Ishikawa (cell line): ENCODE data around the gene CD84.

Experiments
- CEBPB ChIP-seq: IDR thresholded peaks from 2 replicates; pipeline ENCODE4 v1.6.1; 2012
- CREB1 ChIP-seq: IDR thresholded peaks from 2 replicates; pipeline ENCODE4 v1.6.1; 2012; ENCODE audit warnings: low read depth
- EGR1 ChIP-seq: IDR thresholded peaks from 2 replicates; pipeline ENCODE4 v1.6.1; 2012
- EP300 ChIP-seq: IDR thresholded peaks from 2 replicates; pipeline ENCODE4 v1.6.1; 2012; ENCODE audit warnings: borderline replicate concordance
- FOXM1 ChIP-seq: IDR thresholded peaks from 2 replicates; pipeline ENCODE4 v1.6.1; 2012; ENCODE audit warnings: low read depth, borderline replicate concordance
- RAD21 ChIP-seq: IDR thresholded peaks from 2 replicates; pipeline ENCODE4 v1.6.1; 2012; ENCODE audit warnings: low read depth
- TAF1 ChIP-seq: IDR thresholded peaks from 2 replicates; pipeline ENCODE4 v1.6.1; 2012; ENCODE audit warnings: low read depth, mild to moderate bottlenecking
- TCF12 ChIP-seq: IDR thresholded peaks from 2 replicates; pipeline ENCODE4 v1.6.1; 2012; ENCODE audit warnings: low read depth
- TEAD4 ChIP-seq: IDR thresholded peaks from 2 replicates; pipeline ENCODE4 v1.6.1; 2012
- YY1 ChIP-seq: IDR thresholded peaks from 2 replicates; pipeline ENCODE4 v1.6.1; 2012; ENCODE audit warnings: low read depth
- ZBTB7A ChIP-seq: IDR thresholded peaks from 2 replicates; pipeline ENCODE4 v1.6.1; 2012; ENCODE audit warnings: low read depth
- TF ChIP-seq, protein P1 (sequence below): IDR thresholded peaks from 2 replicates; pipeline ENCODE4 v1.6.1; 2012; ENCODE audit warnings: low read depth, mild to moderate bottlenecking
- TF ChIP-seq, protein P2 (sequence below): IDR thresholded peaks from 2 replicates; pipeline ENCODE4 v1.6.1; 2012
- TF ChIP-seq, protein P3 (sequence below): IDR thresholded peaks from 2 replicates; pipeline ENCODE4 v1.6.1; 2012

GRCh38 chr1:160492617-160493016 lies 86.7 kb downstream of the CD84 start:
- TF ChIP-seq TCF12, result no peak
- TF ChIP-seq, protein P1, sequence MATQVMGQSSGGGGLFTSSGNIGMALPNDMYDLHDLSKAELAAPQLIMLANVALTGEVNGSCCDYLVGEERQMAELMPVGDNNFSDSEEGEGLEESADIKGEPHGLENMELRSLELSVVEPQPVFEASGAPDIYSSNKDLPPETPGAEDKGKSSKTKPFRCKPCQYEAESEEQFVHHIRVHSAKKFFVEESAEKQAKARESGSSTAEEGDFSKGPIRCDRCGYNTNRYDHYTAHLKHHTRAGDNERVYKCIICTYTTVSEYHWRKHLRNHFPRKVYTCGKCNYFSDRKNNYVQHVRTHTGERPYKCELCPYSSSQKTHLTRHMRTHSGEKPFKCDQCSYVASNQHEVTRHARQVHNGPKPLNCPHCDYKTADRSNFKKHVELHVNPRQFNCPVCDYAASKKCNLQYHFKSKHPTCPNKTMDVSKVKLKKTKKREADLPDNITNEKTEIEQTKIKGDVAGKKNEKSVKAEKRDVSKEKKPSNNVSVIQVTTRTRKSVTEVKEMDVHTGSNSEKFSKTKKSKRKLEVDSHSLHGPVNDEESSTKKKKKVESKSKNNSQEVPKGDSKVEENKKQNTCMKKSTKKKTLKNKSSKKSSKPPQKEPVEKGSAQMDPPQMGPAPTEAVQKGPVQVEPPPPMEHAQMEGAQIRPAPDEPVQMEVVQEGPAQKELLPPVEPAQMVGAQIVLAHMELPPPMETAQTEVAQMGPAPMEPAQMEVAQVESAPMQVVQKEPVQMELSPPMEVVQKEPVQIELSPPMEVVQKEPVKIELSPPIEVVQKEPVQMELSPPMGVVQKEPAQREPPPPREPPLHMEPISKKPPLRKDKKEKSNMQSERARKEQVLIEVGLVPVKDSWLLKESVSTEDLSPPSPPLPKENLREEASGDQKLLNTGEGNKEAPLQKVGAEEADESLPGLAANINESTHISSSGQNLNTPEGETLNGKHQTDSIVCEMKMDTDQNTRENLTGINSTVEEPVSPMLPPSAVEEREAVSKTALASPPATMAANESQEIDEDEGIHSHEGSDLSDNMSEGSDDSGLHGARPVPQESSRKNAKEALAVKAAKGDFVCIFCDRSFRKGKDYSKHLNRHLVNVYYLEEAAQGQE, result no peak
- no peak for TF ChIP-seq ZBTB7A
- TF ChIP-seq EP300, result no peak
- TF ChIP-seq TEAD4, result no peak
- TF ChIP-seq FOXM1, result no peak
- TF ChIP-seq RAD21, result no peak
- no peak for TF ChIP-seq CEBPB
- no peak for TF ChIP-seq CREB1
- no peak for TF ChIP-seq EGR1
- TF ChIP-seq TAF1, result no peak
- TF ChIP-seq, protein P2, sequence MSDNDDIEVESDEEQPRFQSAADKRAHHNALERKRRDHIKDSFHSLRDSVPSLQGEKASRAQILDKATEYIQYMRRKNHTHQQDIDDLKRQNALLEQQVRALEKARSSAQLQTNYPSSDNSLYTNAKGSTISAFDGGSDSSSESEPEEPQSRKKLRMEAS, result no peak
- TF ChIP-seq YY1, result no peak
- TF ChIP-seq, protein P3, sequence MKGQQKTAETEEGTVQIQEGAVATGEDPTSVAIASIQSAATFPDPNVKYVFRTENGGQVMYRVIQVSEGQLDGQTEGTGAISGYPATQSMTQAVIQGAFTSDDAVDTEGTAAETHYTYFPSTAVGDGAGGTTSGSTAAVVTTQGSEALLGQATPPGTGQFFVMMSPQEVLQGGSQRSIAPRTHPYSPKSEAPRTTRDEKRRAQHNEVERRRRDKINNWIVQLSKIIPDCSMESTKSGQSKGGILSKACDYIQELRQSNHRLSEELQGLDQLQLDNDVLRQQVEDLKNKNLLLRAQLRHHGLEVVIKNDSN, result no peak
